HCT116 (cell line): ENCODE results near the gene TRPM7.

Source experiments
- CEBPB ChIP-seq: IDR thresholded peaks from 2 replicates; pipeline ENCODE4 v1.6.1; 2012; ENCODE audit warnings: low read depth
- CTCF ChIP-seq, 3 experiments: fragments of 200-600 bp in 1 of 3; sonication (generic) in 1 of 3; IDR thresholded peaks in 2 of 3; conservative IDR thresholded peaks in 1 of 3; 2 replicates each; pipeline ENCODE4 v1.5.1; 2012 to 2017; ENCODE audit warnings: low read depth in 2 of 3, low read length in 2 of 3, antibody characterized with exemption in 1 of 3, borderline replicate concordance in 1 of 3, control low read depth in 1 of 3, mild to moderate bottlenecking in 1 of 3, mixed read lengths in 1 of 3, mixed run types in 1 of 3, moderate library complexity in 1 of 3; ENCODE audit not compliant: insufficient read depth in 1 of 3
- EZH2 ChIP-seq: fragments of 200-600 bp; sonication (generic); IDR thresholded peaks from 2 replicates; pipeline ENCODE4 v1.6.1; 2017; ENCODE audit warnings: antibody characterized with exemption, mixed run types
- JUND ChIP-seq: IDR thresholded peaks from 2 replicates; pipeline ENCODE4 v1.6.1; 2012
- MAX ChIP-seq: IDR thresholded peaks from 2 replicates; pipeline ENCODE4 v1.6.1; 2012
- POLR2A ChIP-seq: IDR thresholded peaks from 2 replicates; pipeline ENCODE4 v1.7.0; 2011; ENCODE audit warnings: borderline replicate concordance; ENCODE audit not compliant: insufficient read depth, insufficient read length; ENCODE audit errors: extremely low read depth
- POLR2AphosphoS5 ChIP-seq: IDR thresholded peaks from 2 replicates; pipeline ENCODE4 v1.6.1; 2011; ENCODE audit warnings: mild to moderate bottlenecking, low read depth, low read length, moderate library complexity
- REST ChIP-seq: IDR thresholded peaks from 2 replicates; pipeline ENCODE4 v1.6.1; 2012; ENCODE audit warnings: low read depth
- SIN3A ChIP-seq: IDR thresholded peaks from 2 replicates; pipeline ENCODE4 v1.6.1; 2012; ENCODE audit warnings: low read depth
- SP1 ChIP-seq: IDR thresholded peaks from 2 replicates; pipeline ENCODE4 v1.6.1; 2012; ENCODE audit warnings: low read depth
- SRF ChIP-seq: IDR thresholded peaks from 2 replicates; pipeline ENCODE4 v1.6.1; 2012; ENCODE audit warnings: low read depth
- YY1 ChIP-seq: IDR thresholded peaks from 2 replicates; pipeline ENCODE4 v1.6.1; 2011; ENCODE audit warnings: low read length, low read depth, moderate library complexity, mild to moderate bottlenecking; ENCODE audit not compliant: insufficient replicate concordance; ENCODE audit errors: extremely low read depth
- ZBTB33 ChIP-seq: IDR thresholded peaks from 2 replicates; pipeline ENCODE4 v1.6.1; 2011; ENCODE audit warnings: mild to moderate bottlenecking, low read length, moderate library complexity; ENCODE audit not compliant: insufficient replicate concordance; ENCODE audit errors: extremely low read depth

GRCh38 chr15:50563756-50564155 is 122.8 kb downstream of the TRPM7 start:
- no peak for TF ChIP-seq CTCF (IDR thresholded peaks at IDR 0.05 in 2 of 3, conservative IDR thresholded peaks at IDR 0.05 in 1 of 3; ENCODE audit: borderline replicate concordance in 1 of 3, insufficient read depth in 1 of 3, low read depth in 2 of 3, low read length in 2 of 3)
- TF ChIP-seq MAX: no peak
- no peak for TF ChIP-seq EZH2
- no peak for TF ChIP-seq POLR2A
- TF ChIP-seq REST: no peak
- TF ChIP-seq SRF: no peak
- no peak for TF ChIP-seq SIN3A
- TF ChIP-seq JUND: no peak
- TF ChIP-seq CEBPB: no peak
- TF ChIP-seq POLR2AphosphoS5: no peak
- no peak for TF ChIP-seq YY1
- TF ChIP-seq ZBTB33: no peak
- TF ChIP-seq SP1: no peak
